Measurements from ENCODE around the gene CLNK. TPM values are rescaled to one million over a fixed set of nuclear protein-coding genes. Genes with fewer than 3 reads are reported as not detected.

Gene CLNK
- total RNA-seq, 1 donor = 0.27 TPM

- peak in 1 of 3 donors; percentile 61 for DNase-seq (ENCODE audit: low read depth in 2 of 3, low spot score in 2 of 3)
These were observed 16.8 kb downstream of the CLNK start for GRCh38 chr4:10667701-10668326.

GRCh38 chr4:10666616-10667015, 18.0 kb downstream of the CLNK start:
- no peak for DNase-seq (ENCODE audit: low read depth in 2 of 3, low spot score in 2 of 3)

GRCh38 chr4:10664408-10664807, 20.2 kb downstream of the CLNK start:
- DNase-seq (ENCODE audit: low read depth in 2 of 3, low spot score in 2 of 3) = peak in 2 of 3 donors; percentile 74 to 81

- peak in 1 of 3 donors; percentile 34 for DNase-seq (ENCODE audit: low read depth in 2 of 3, low spot score in 2 of 3)
These were observed 21.6 kb downstream of the CLNK start for GRCh38 chr4:10662937-10663336.

- DNase-seq (ENCODE audit: low read depth in 2 of 3, low spot score in 2 of 3) = no peak
These were observed 23.5 kb downstream of the CLNK start for GRCh38 chr4:10661047-10661446.

- no peak for DNase-seq (ENCODE audit: low read depth in 2 of 3, low spot score in 2 of 3)
These were observed 25.3 kb downstream of the CLNK start for GRCh38 chr4:10659251-10659650.

GRCh38 chr4:10656988-10657387, 27.6 kb downstream of the CLNK start:
- DNase-seq (ENCODE audit: low read depth in 2 of 3, low spot score in 2 of 3) = no peak

- DNase-seq (ENCODE audit: low read depth in 2 of 3, low spot score in 2 of 3) = no peak
These were observed 28.1 kb downstream of the CLNK start for GRCh38 chr4:10656420-10656819.

- no peak for DNase-seq (ENCODE audit: low read depth in 2 of 3, low spot score in 2 of 3)
These were observed 28.6 kb downstream of the CLNK start for GRCh38 chr4:10655968-10656367.

GRCh38 chr4:10648479-10648878, 36.1 kb downstream of the CLNK start:
- no peak for DNase-seq (ENCODE audit: low read depth in 2 of 3, low spot score in 2 of 3)

GRCh38 chr4:10647846-10648245, 36.7 kb downstream of the CLNK start:
- no peak for DNase-seq (ENCODE audit: low read depth in 2 of 3, low spot score in 2 of 3)

GRCh38 chr4:10643600-10644425, 40.8 kb downstream of the CLNK start:
- DNase-seq (ENCODE audit: low read depth in 2 of 3, low spot score in 2 of 3) = no peak

- peak in 2 of 3 donors; percentile 53 to 81 for DNase-seq (ENCODE audit: low read depth in 2 of 3, low spot score in 2 of 3)
These were observed 43.9 kb downstream of the CLNK start for GRCh38 chr4:10640561-10641201.

- no peak for DNase-seq (ENCODE audit: low read depth in 2 of 3, low spot score in 2 of 3)
These were observed 44.9 kb downstream of the CLNK start for GRCh38 chr4:10639664-10640063.

GRCh38 chr4:10639100-10639499, 45.5 kb downstream of the CLNK start:
- no peak for DNase-seq (ENCODE audit: low read depth in 2 of 3, low spot score in 2 of 3)

GRCh38 chr4:10635091-10635490, 49.5 kb downstream of the CLNK start:
- DNase-seq (ENCODE audit: low read depth in 2 of 3, low spot score in 2 of 3) = no peak

- DNase-seq (ENCODE audit: low read depth in 2 of 3, low spot score in 2 of 3) = peak in 1 of 3 donors; percentile 16
These were observed 55.2 kb downstream of the CLNK start for GRCh38 chr4:10629394-10629793.

- DNase-seq (ENCODE audit: low read depth in 2 of 3, low spot score in 2 of 3) = no peak
These were observed 59.4 kb downstream of the CLNK start for GRCh38 chr4:10625131-10625530.

- no peak for DNase-seq (ENCODE audit: low read depth in 2 of 3, low spot score in 2 of 3)
These were observed 60.7 kb downstream of the CLNK start for GRCh38 chr4:10623862-10624261.

- DNase-seq (ENCODE audit: low read depth in 2 of 3, low spot score in 2 of 3) = no peak
These were observed 61.3 kb downstream of the CLNK start for GRCh38 chr4:10623241-10623640.

- DNase-seq (ENCODE audit: low read depth in 2 of 3, low spot score in 2 of 3) = peak in 2 of 3 donors; percentile 46 to 56
These were observed 61.8 kb downstream of the CLNK start for GRCh38 chr4:10622728-10623127.

Measured in hematopoietic multipotent progenitor cell (in vitro differentiated cells).